Activated B cell treated with CpG ODN at 0.5 μM for 24 hours (primary cell): ENCODE results near the gene DLG1. TPM values are rescaled to one million over a fixed set of nuclear protein-coding genes. Genes with fewer than 3 reads are reported as not detected.

Experiments
- ATAC-seq: fragments of 200-7000 bp; cut with Tn5 transposase; one replicate; pipeline ENCODE4 v1.10.0; 2021; ENCODE audit warnings: low read depth, mild to moderate bottlenecking, moderate library complexity
- CTCF ChIA-PET: fragments of 350-600 bp; sonication (Branson Sonifier 250); formaldehyde crosslinking; loops from one replicate; lab custom pipeline; 2021; ENCODE audit warnings: antibody characterized with exemption; lab: Charles Lee
- POLR2A ChIA-PET: fragments of 350-600 bp; sonication (Branson Sonifier 250); formaldehyde crosslinking; loops from one replicate; lab custom pipeline; 2021; ENCODE audit warnings: antibody characterized with exemption; lab: Charles Lee
- DNase-seq: peaks from one replicate; pipeline ENCODE4 v3.0.0; 2022
- H3K27ac Mint-ChIP-seq: one replicate; pipeline ENCODE4 v1.8.0; 2020; ENCODE audit warnings: mixed read lengths
- H3K27me3 Mint-ChIP-seq: one replicate; pipeline ENCODE4 v1.8.0; 2021; ENCODE audit warnings: mixed read lengths
- H3K36me3 Mint-ChIP-seq: one replicate; pipeline ENCODE4 v1.8.0; 2021; ENCODE audit warnings: low read depth, mixed read lengths
- H3K4me1 Mint-ChIP-seq: one replicate; pipeline ENCODE4 v1.8.0; 2021; ENCODE audit warnings: mixed read lengths
- H3K4me3 Mint-ChIP-seq: one replicate; pipeline ENCODE4 v1.8.0; 2020; ENCODE audit warnings: mild to moderate bottlenecking, mixed read lengths
- H3K9me3 Mint-ChIP-seq: one replicate; pipeline ENCODE4 v1.8.0; 2020; ENCODE audit warnings: mixed read lengths
- CTCF ChIP-seq: fragments of 200-600 bp; IDR thresholded peaks from one replicate; pipeline ENCODE4 v1.8.0; 2022; ENCODE audit warnings: antibody characterized with exemption, mild to moderate bottlenecking
- intact Hi-C: fragments of 100-400 bp; cut with micrococcal nuclease; formaldehyde crosslinking; loops from one replicate; pipeline ENCODE4 v1.15.1; 2024
- total RNA-seq: library from RNA; stranded (reverse); gene quantifications from 2 replicates; pipeline ENCODE4 v1.2.3, GENCODE V29; 2022

Gene DLG1
- total RNA-seq, 1 donor from 2014 or later, result 102 TPM

DNA sequence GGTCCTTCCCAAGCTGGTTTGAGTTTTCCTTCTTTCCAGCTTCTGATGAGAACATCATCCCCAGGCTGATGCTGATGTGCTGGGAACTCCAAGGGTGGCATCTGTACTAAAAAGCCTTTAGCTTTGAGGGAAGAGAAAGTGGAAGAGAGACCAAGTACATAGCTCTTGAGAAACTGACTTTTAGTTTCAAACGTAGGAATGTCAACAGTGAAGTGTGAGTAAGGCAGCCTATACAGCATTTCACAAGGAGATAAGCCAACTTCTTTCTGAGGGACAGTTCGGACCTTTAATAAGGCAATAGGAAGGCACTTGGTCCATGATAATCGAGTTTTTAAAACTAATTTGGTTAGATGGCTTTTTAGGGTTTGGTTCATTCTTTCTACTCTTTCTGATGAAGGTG is 53.7 kb downstream of the DLG1 start:
- Mint-ChIP-seq H3K36me3 (peaks cover 79% of the 10 kb centered on the region), H3K4me1 (peaks cover 10% of the 10 kb centered on the region), H3K27ac (no peak overlapping the region), H3K4me3 (no peak overlapping the region), H3K27me3 (no peaks in the 10 kb centered on the region), H3K9me3 (peaks cover 43% of the 10 kb centered on the region)
- no peak for TF ChIP-seq CTCF
- intact Hi-C loops, result no loop called here
- POLR2A ChIA-PET, result no interaction called here
- no peak for ATAC-seq
- no peak for DNase-seq
- CTCF ChIA-PET, result interaction anchor here (1.3 kb wide), 1 partner anchor 13 kb away, joined by 4 read pairs; no protein-coding TSS in a partner anchor

DNA sequence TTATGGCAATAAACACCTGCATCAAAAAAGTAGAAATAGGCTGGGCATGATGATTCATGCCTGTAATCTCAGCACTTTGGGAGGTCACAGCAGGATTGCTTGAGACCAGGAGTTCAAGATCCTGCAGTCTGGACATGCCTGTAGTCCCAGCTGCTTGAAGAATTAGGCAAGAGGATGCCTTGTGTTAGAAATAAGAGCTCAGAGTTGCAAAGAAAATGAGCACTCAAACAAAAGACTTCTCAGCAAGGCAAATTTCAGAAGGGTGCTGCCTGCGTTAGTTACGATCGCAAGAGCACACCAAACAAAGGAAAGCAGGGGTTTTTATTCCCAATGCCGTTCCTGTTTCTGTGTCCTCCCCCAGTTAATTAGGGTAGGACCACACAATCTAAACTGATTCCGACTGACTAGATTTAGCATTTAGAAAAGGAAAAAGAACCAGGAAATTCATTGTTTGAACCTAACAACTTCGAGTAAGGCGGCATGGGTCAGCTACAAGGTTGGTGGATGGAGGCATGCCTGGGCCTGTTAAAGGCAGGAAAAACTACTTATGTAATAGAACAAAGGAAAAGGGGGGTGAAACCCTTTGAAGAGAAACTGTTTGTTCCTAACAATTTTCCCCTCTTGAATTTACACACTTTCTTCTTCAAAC is 55.5 kb downstream of the DLG1 start:
- intact Hi-C loops, result no loop called here
- Mint-ChIP-seq H3K4me1 (peaks cover 28% of the 10 kb centered on the region), H3K9me3 (peaks cover 31% of the 10 kb centered on the region), H3K36me3 (peaks cover 62% of the 10 kb centered on the region), H3K4me3 (no peak overlapping the region), H3K27me3 (no peaks in the 10 kb centered on the region), H3K27ac (no peak overlapping the region)
- DNase-seq (no peak), ATAC-seq (no peak)
- CTCF ChIA-PET, result no interaction called here
- no peak for TF ChIP-seq CTCF
- POLR2A ChIA-PET, result no interaction called here

DNA sequence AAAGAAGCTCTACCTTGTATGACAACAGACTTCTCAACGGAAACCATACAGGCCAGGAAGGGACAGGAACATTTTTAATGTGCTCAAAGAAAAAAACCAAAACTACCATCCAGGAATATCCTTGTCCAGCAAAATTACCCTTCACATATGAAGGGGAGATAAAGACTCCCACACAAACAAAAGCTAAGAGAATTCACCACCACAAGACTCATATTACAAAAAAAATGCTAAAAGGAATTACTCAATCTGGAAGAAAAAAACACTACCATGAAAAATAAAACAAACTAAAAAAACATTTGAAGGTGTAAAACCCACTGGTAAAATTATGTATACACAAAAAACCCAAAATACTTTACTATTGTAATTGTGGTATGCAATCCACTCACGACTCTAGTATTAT is 57.2 kb downstream of the DLG1 start:
- Mint-ChIP-seq H3K4me1 (peaks cover 34% of the 10 kb centered on the region), H3K36me3 (peaks cover 54% of the 10 kb centered on the region), H3K27ac (no peak overlapping the region), H3K4me3 (no peak overlapping the region), H3K9me3 (peaks cover 32% of the 10 kb centered on the region), H3K27me3 (no peaks in the 10 kb centered on the region)
- CTCF ChIA-PET, result no interaction called here
- intact Hi-C loops, result no loop called here
- TF ChIP-seq CTCF, result no peak
- no peak for ATAC-seq
- DNase-seq, result no peak
- POLR2A ChIA-PET, result no interaction called here

- Mint-ChIP-seq H3K4me1 (peaks cover 34% of the 10 kb centered on the region), H3K27me3 (no peaks in the 10 kb centered on the region), H3K4me3 (no peak overlapping the region), H3K36me3 (peaks cover 58% of the 10 kb centered on the region), H3K9me3 (peaks cover 34% of the 10 kb centered on the region), H3K27ac (no peak overlapping the region)
- no peak for TF ChIP-seq CTCF
- intact Hi-C loops, result no loop called here
- DNase-seq (no peak), ATAC-seq (no peak)
- CTCF ChIA-PET, result no interaction called here
- POLR2A ChIA-PET, result no interaction called here
Measured at GRCh38 chr3:197239857-197240256, 58.6 kb downstream of the DLG1 start.

DNA sequence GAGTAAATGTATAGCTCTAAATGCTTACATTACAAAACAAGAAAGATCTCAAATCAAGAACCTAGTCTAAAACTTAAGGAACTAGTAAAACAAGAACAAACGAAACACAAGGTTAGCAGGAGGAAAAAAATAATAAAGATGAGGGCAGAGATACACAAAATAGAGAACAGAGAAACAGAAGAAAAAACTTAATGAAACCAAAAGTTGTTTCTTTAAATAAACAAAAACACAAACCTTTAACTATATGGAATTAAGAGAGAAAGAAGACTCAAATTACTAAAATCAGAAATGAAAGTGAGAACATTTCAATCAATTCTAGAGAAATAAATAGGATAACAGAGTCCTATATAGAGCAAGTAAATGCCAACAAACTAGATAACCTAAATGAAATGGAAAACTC is 59.6 kb downstream of the DLG1 start:
- Mint-ChIP-seq H3K4me1 (peaks cover 34% of the 10 kb centered on the region), H3K4me3 (no peak overlapping the region)

More for the DNA sequence above, 59.6 kb downstream of the DLG1 start:
- Mint-ChIP-seq H3K9me3 (peaks cover 26% of the 10 kb centered on the region), H3K27ac (no peak overlapping the region), H3K27me3 (no peaks in the 10 kb centered on the region), H3K36me3 (peaks cover 53% of the 10 kb centered on the region)
- intact Hi-C loops, result no loop called here
- no peak for TF ChIP-seq CTCF
- ATAC-seq (no peak), DNase-seq (no peak)
- ChIA-PET CTCF (no interaction called here), POLR2A (no interaction called here)
